ENCODE measurements around the gene CDH4. TPM values are rescaled to one million over a fixed set of nuclear protein-coding genes. Genes with fewer than 3 reads are reported as not detected.

CDH4 gene
- total and polyA plus RNA-seq, 9 of the 15 experiments (the other 6 are each of a cell fraction or from before 2014, with no cell fraction given) = 0.04 TPM; not detected in 8

- TF ChIP-seq FOXA3 (CRISPR knock-in tag; conservative IDR thresholded peaks at IDR 0.05 in 1 of 2, IDR thresholded peaks at IDR 0.05 in 1 of 2) (no peak), CTCFL (IDR thresholded peaks at IDR 0.05; ENCODE audit: borderline replicate concordance, insufficient read depth, low read depth, low read length, poor library complexity, severe bottlenecking) (no peak), ZNF24 (IDR thresholded peaks at IDR 0.05) (no peak), ZNF778 (CRISPR knock-in tag; IDR thresholded peaks at IDR 0.05) (no peak), CHAMP1 (IDR thresholded peaks at IDR 0.05) (no peak), TCF15 (CRISPR knock-in tag; IDR thresholded peaks at IDR 0.05) (no peak), ELF2 (CRISPR knock-in tag; IDR thresholded peaks at IDR 0.05) (no peak), CLOCK (CRISPR knock-in tag; IDR thresholded peaks at IDR 0.05; ENCODE audit: borderline replicate concordance) (no peak)
Observed at GRCh38 chr20:61274326-61274725, 22.3 kb downstream of the CDH4 start (continued).
